Fibroblast of gingiva (primary cell): ENCODE results near the gene CD4.

Experiments used
- DNase-seq: peaks from one replicate; pipeline ENCODE4 v3.0.0-alpha.2; 2011; ENCODE audit warnings: low read depth

Gene CD4

DNA sequence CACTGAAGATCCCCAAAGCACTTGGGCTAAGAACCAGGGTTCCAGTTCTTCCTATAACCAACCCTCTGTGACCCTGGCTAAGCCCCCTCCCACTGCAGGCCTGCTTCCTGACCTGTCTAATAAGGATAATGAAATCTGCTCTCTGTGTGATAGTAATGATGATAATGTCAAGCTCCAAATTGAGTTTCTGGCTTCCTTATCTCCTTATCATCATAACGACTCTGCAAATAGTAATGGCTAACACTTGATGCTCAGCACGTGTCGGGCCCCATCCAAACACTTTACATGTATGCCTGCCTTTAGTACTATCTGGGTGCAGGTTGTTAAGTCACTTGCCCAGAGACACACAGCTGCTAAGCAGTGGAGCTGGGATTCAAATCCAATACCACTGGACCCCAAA is 27.3 kb downstream of the CD4 start:
- no peak for DNase-seq

DNA sequence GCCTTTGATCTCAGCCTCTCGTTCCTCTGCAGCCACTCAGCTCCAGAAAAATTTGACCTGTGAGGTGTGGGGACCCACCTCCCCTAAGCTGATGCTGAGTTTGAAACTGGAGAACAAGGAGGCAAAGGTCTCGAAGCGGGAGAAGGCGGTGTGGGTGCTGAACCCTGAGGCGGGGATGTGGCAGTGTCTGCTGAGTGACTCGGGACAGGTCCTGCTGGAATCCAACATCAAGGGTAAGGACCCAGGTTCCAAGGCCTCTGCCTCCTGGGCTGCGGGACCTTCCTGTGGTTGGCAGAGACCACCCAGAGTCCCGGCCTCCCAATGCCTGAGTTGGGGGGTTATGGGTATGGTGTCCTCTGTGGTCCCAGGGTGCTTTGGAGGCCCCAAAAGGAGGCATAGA is 27.8 kb downstream of the CD4 start:
- DNase-seq: no peak

DNA sequence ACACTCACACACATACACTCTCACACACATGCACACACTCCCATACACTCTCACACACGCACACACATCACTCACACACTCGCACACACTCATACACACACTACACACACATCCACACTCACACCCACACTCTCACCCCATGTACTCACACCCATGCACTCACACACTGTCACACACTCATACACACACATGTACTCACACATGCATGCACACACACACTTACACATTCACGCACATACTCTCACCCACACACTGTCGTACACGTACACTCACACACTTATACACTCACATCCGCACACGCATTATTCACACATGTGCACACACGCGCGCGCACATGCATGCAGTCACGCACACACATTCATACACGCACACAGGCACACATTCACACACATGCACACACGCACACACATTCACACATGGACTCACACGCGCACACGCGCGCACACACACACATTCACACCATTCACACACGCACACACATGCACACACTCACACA is 28.4 kb downstream of the CD4 start:
- DNase-seq: no peak

- no peak for DNase-seq
These were observed 28.9 kb downstream of the CD4 start for GRCh38 chr12:6818222-6818621.

GRCh38 chr12:6818645-6819044 is 29.3 kb downstream of the CD4 start:
- no peak for DNase-seq

DNA sequence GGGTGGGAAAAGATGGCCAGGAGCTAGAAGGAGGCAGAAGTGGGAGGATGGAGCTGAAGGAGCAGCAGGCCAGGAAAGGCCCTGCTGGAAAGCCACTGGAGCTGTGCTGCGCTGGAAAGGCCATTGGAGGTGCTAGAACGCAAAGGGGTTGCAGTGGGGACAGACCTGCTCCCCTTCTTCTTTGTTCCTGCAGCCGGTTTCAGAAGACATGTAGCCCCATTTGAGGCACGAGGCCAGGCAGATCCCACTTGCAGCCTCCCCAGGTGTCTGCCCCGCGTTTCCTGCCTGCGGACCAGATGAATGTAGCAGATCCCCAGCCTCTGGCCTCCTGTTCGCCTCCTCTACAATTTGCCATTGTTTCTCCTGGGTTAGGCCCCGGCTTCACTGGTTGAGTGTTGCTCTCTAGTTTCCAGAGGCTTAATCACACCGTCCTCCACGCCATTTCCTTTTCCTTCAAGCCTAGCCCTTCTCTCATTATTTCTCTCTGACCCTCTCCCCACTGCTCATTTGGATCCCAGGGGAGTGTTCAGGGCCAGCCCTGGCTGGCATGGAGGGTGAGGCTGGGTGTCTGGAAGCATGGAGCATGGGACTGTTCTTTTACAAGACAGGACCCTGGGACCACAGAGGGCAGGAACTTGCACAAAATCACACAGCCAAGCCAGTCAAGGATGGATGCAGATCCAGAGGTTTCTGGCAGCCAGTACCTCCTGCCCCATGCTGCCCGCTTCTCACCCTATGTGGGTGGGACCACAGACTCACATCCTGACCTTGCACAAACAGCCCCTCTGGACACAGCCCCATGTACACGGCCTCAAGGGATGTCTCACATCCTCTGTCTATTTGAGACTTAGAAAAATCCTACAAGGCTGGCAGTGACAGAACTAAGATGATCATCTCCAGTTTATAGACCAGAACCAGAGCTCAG is 30.0 kb downstream of the CD4 start:
- no peak for DNase-seq

DNA sequence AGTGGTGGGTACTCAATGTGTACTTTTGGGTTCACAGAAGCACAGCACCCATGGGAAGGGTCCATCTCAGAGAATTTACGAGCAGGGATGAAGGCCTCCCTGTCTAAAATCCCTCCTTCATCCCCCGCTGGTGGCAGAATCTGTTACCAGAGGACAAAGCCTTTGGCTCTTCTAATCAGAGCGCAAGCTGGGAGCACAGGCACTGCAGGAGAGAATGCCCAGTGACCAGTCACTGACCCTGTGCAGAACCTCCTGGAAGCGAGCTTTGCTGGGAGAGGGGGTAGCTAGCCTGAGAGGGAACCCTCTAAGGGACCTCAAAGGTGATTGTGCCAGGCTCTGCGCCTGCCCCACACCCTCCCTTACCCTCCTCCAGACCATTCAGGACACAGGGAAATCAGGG is 30.8 kb downstream of the CD4 start:
- no peak for DNase-seq

DNA sequence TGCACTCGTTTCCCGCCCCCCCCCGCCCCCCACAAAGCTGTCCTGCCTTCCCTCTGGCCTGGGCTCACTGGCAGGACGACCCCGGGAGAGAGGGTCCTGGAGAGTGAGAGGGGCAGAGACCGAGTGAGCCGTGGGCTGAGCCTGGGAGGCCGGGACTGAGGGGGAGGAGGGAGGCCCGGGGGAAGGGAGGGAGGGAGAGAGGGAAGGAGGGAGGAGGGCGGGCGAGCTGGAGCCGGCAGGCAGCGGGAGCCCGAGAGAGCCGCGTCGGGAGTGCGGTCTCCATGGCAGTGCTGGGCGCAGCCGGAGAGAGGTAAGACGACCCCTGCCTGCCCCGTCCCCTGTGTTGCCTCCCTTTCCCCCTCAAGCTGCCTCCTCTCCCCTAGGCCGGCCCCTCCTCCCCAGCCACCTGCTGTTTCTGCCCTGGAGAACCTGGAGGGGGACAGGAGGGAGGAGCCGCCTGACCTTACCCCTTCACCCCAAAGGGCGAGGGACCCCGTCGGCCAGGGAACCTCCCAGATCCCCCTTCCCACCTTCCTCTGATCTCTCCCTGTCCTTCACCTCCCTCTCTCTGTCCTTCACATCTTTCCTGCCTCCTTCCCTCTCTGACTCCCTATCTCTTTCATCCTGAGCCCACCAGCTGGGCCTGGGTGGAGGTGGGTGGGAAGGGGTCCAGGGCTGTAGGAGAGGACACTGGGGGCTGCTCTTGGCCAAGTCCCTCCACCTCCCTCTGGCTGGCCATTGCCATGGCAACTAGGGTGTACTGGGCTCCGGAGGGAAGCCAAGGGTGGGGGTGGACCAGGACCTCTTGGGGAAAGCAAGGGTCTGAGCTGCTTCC is 32.5 kb downstream of the CD4 start, which contains the start of gene GPR162:
GPR162 (plus strand) TSS at position 231 of the 835 bp plus-strand sequence. CDS start 2,078 bp downstream, outside the sequence.
- DNase-seq: peak; percentile 35

GRCh38 chr12:6822426-6823135 is 33.3 kb downstream of the CD4 start:
- no peak for DNase-seq

- no peak for DNase-seq
These were observed 34.1 kb downstream of the CD4 start for GRCh38 chr12:6823182-6824084.

GRCh38 chr12:6824085-6824775 is 34.9 kb downstream of the CD4 start:
- no peak for DNase-seq

- no peak for DNase-seq
These were observed 35.6 kb downstream of the CD4 start for GRCh38 chr12:6824901-6825381.

DNA sequence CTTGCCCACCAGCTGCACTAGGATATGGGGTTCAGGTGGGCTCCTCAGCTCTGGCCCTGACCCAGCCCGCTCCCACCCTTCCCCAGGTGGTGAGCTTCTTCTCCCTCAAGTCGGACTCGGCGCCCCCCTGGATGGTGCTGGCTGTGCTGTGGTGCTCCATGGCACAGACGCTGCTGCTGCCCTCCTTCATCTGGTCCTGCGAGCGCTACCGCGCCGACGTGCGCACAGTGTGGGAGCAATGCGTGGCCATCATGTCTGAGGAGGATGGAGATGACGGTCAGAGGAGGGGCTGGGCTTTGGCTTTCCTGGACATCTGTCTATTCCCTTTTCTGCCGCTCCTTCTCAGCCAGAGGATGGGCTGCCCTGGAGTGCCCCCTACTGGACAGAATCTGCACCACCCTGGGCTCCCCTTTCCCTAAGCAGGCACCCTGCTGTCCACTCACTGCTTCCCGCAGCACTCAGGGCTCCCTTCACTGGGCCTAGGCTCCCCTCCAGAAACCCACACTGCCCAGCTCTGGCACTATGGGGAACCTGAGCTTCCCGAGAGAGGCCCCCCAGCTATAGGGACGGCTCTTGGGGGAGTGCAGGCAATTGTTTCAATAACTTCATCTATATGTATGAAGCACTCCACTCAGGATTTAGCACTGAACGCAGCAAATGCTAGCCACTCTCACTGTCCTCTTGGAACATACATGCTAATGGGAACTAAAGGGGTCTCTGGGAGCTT is 36.2 kb downstream of the CD4 start:
- peak; percentile 73 for DNase-seq

GRCh38 chr12:6826125-6826733 is 36.9 kb downstream of the CD4 start:
- DNase-seq: no peak

GRCh38 chr12:6826734-6827436 is 37.6 kb downstream of the CD4 start:
- DNase-seq: no peak

DNA sequence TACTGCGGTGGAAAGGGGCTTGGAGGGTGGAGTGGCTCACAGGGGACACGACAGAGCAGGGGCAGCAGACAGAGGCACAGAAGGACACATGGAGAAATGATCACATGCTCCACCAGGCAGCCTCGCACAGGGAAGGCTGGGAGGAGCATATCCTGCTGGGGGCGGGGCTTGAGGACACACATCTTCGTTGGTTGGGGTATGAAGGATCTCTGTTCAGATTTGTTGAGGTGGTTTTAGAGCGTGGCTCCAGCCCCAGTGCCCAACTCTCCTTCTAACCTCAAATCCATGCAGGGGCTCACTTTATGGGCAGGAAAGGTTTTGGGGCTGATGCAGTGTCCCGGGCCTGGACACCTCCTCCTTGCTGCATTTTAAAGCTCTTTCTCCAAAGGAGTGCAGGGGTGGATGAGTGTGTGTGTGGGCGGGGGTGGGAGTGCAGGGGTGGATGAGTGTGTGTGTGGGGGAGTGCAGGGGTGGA is 38.1 kb downstream of the CD4 start:
- DNase-seq: peak; percentile 73

- peak; percentile 52 for DNase-seq
These were observed 38.9 kb downstream of the CD4 start, which contains the start of gene P3H3 for GRCh38 chr12:6827982-6828780. P3H3 (plus strand) TSS chr12:6828407; CDS start chr12:6828441, 34 bp downstream.
